Activated naive CD8-positive, alpha-beta T cell treated with anti-CD3 and anti-CD28 coated beads, Interleukin-2, amount 50 U/mL, for 16 hours (primary cell): ENCODE results near the gene RAPGEF1.
A peak's percentile ranks its signal among the peaks of the same experiment; 100 is the strongest.

Experiments
- DNase-seq: peaks from one replicate; pipeline ENCODE4 v3.0.0-alpha.2; 2020; ENCODE audit warnings: low read depth, low spot score

RAPGEF1 gene

DNA sequence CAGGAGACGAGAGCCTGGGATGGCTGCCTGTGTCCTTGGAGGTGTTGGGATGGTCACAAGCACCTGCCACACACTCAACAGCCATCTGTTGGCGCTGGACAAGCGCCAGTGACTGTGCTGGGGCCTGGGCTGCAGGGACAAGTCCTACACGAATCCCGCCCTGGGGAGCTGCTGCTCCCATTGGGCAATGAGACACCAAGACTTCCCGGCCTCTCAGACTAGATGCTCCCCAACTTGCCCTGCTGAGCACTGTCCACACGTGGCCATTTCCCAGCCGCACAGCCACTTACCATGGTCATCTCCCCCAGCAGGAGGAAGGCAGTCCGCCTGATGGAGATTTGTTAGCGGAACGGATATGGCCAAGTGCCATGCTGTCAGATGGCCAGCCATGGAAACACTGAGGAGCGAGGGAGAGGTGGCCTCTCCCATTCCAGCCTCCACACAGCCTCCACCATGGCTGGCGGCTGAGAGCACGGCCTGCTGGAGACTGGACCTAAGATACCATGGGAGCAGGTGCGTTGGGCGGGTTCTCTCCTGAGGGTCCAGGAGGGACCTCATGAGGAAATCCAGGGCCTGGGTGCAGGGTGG, 150.7 kb downstream of the RAPGEF1 start:
- no peak for DNase-seq

DNA sequence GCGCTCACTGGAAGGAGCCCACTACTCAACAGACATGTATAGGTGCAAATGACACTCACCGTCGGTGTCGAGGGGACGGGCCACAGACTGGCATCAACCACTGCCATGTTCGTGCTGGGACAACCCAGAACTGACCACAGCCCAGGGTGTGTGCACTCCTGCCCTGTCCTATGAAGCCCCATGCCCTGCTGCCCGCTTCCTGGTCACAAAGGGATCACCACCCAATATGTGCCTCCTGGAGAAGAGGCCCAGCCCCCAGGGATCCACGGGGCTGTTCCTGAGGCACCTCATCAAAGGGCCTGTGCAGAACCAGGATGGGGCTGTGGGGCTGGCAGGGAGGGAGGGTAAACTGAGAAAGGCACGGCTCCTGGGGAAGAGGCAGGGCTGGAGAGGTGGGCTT, 151.5 kb downstream of the RAPGEF1 start:
- no peak for DNase-seq

DNA sequence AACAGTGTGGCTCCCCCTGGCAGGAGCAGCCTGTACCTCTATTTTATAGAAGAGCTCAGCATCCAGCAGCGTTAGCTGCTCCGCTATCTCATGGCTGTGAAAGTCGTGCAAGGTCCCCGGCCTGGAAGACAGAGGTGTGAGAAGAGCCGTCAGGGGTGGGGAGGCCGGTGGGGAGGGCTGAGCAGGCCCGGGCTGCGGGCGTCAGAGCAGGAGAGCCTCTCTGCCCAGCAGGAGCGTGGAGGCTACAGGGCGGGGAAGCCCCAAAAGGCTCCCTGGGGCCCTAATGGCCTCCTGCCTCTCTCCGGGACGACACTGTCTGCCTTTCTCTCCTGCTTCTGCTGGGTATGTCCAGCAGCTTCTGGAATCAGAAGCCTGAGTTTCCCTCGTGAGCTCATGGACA, 152.0 kb downstream of the RAPGEF1 start:
- no peak for DNase-seq

- DNase-seq: no peak
Measured at GRCh38 chr9:131587331-131587730, 152.5 kb downstream of the RAPGEF1 start.

DNA sequence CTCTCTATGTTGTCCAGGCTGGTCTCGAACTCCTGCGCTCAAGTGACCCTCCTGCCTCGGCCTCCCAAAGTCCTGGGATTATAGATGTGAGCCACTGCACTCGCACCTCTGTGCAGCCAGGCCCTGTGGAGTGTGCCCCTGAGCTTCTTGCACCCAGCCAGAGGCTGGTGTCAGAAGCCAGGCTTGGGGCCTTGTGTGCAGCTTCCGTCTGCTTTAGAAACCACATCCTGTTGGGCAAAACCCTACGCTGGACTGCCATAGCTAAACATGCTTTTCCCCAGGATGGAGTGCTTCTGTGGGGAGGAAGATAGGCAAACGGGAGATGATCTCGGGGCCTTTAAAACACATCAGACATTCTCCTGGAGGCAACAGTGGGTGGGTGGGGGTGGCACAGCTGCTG, 154.5 kb downstream of the RAPGEF1 start:
- DNase-seq: no peak

GRCh38 chr9:131584858-131585257, 155.0 kb downstream of the RAPGEF1 start:
- DNase-seq: no peak

- DNase-seq: no peak
Measured at GRCh38 chr9:131583836-131584555, 155.9 kb downstream of the RAPGEF1 start.

- no peak for DNase-seq
Measured at GRCh38 chr9:131583337-131583645, 156.6 kb downstream of the RAPGEF1 start.

DNA sequence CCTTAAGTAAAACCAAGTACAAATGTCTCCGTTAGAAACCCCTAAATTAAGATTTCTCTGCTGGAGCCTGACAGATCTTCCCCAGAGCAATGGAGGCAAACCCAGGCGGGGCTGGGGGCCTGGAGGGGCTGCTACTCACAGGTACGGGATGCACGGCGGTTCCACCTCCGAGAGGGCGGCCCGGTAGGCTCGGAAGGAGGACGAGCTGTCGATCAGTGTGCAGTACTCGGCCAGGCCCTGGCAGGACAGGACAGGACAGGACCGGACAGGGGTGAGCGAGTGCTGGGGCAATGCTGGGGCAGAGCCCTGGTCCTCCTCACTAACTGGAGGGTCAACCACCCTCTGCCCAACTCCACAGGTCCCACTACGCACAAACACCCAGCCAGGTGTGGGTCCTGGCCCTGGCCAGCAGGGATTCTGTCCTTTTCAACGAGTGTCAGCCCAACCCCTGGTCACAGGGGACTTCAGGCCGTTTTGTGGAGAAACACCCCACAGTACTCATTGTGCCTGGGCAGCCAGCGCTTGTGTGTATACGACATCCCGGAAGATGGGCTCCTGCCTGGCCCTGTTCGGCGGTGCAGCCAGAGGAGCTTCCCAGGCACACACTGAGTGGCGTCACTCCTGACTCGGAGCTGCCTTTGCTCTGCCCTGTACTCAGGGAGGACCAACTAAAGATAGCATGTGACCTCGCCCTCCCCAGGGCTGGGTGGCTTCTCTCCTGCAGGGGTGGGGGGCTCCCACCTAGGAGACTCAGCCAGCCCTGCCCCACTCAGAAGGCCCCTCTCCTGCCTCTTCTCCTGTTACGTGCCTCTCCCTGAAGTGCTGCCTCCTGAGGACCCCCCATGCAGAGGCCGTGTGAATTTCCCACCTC, 157.2 kb downstream of the RAPGEF1 start:
- DNase-seq: no peak

DNA sequence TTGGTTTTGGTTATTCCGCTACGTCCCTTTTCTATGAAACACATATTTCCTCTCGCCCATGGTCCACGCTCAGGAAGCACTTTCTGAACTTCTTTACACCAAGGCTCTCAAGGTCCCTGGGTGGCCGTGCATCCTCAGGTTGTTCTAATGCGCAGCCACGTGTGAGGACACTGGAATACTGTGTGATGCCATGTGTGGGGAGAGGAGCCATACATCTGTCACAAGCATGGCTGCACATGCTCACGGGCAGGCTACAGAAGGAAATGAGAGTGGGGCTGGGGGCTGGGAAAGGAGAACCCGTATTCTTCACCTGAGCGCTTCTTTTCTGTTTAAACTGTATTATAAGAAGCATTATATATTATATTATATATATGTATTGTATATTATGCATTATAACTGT, 157.8 kb downstream of the RAPGEF1 start:
- no peak for DNase-seq

- no peak for DNase-seq
Measured at GRCh38 chr9:131580358-131580757, 159.5 kb downstream of the RAPGEF1 start.

- no peak for DNase-seq
Measured at GRCh38 chr9:131579789-131580211, 160.1 kb downstream of the RAPGEF1 start.

- peak; percentile 17 for DNase-seq
Measured at GRCh38 chr9:131578731-131579504, 161.0 kb downstream of the RAPGEF1 start.

- no peak for DNase-seq
Measured at GRCh38 chr9:131578021-131578420, 161.9 kb downstream of the RAPGEF1 start.

DNA sequence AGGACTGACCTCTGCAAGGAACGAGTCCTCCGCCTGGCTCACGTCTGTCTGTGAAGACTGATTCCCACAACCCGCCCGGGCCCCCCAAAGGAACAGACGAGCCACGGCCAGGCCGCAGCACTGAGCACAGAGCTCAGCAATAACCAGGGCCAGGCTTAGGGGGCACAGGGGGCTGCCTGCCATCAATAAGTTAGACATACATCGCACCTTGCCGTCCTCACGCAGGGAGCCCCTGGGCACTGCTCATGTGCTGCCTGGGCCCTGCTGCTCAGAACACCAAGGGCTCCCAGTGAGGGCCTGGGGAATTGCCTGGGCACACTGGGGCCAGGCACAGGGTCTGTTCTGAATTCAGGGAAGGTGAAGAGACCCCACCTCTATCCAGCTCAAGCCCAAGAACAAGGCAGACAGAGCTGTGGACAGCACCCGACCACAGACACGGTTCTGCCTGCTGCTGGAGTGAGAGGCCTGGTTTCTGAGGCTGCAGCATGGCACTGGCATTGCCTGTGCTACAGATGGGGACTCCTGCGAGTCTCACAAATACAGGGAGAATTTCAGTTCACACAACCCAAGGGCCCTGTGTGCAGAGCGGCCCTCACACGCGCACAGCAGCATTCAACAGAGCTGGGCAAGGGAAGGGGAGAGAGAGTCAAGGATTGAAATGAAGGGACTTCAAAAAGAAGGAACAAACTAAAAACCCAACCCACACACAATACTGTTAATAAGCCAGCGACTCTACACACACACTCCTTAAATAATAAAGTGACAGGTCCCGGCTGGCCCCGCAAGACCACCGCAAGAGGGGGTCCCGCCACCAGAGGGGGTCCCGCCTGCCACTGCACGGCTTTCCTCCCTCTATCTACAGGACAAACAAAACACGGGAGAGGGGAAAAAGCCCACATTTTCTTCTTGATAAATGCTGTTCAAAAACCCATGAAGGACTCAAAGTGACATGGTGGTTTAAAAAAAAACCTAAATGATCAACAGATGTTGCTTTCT, 162.6 kb downstream of the RAPGEF1 start:
- no peak for DNase-seq

GRCh38 chr9:131575946-131576853, 163.7 kb downstream of the RAPGEF1 start:
- DNase-seq: no peak

DNA sequence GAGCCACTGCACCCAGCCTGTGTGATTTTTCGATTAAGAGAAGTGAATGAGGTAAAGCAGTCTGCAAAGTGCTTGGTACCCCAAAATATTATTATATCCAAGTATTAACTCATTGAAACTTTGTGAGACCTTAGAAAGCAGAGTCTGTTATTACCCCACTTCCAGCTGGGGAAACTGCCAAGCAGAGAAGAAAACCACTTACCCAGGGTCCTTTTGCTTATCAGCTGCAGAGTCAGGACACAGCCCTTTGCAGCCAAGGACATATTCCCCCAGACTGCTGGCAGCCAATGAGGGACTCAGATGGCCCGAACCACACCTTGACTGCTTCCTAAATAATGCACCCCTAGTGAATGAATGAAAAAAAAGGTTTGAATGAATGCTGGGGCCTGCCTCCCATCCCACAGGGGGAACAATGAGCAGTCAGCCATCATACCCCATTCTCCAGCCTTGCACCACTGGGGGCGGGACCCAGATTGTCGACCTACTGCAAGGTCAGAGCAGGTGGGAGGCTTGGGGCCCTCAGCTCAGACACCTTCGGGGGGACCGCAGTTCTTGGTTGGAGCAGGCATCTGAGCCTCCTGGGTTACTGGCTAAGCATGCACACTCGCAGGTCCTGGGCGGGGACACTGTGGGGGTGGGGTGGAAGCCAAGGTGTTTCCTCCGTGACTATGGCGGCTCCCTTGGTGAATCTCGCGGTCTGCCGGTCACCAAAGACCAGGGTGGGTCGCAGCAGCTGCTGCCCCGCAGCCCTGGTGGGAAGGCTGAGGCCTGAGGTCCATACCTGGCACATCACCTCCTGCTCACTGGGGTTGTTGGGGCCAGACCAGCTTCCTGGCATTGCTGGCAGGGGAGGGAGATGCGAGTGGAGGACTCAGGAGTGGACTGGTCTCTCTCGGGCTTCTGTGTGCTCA, 164.9 kb downstream of the RAPGEF1 start:
- DNase-seq: no peak

GRCh38 chr9:131567910-131568309, 172.0 kb downstream of the RAPGEF1 start:
- DNase-seq: no peak

DNA sequence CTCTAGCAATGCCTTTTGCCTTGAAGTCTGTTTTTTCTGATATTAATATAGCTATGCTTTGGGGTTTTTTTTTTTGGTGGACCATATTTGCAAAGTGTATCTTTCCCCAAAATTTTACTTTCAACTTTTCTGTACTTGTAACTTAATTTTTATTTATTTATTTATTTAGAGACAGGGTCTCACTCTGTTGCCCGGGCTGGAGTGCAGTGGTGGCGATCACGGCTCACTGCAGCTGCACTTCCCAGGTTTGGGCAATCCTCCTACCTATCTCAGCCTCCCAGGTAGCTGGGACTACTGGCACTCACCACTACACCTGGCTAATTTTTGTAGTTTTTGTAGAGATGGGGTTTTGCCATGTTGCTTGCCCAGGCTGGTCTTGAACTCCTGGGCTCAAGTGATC, 173.7 kb downstream of the RAPGEF1 start:
- no peak for DNase-seq
